ENCODE data around the gene C4orf50. TPM values are rescaled to one million over a fixed set of nuclear protein-coding genes. Genes with fewer than 3 reads are reported as not detected.

Gene C4orf50
- total RNA-seq: under 0.01 TPM in 2 replicates

DNA sequence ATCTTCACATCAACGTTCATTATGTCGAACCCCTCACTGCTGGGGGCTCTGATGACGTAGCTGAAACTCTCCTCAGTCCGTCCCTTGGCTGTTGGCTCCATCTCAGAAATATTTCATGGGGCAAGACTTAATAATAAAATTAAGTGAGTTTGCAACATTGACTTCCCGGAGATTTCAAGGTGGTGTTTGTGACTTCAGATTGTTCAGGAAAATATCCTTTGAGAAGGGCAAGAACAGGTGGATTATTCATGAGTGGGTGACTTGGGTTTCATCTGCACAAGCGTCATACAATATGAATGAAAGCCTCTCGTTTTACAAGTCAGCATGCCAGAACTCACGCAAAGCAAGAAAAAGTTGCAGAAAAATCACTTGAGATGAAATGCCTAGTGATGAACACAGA, at the start of gene C4orf50:
Gene C4orf50 (minus strand): TSS at position 101 of the 400 bp plus-strand sequence.
- no peak for DNase-seq (ENCODE audit: low read depth in 2 of 2)

DNA sequence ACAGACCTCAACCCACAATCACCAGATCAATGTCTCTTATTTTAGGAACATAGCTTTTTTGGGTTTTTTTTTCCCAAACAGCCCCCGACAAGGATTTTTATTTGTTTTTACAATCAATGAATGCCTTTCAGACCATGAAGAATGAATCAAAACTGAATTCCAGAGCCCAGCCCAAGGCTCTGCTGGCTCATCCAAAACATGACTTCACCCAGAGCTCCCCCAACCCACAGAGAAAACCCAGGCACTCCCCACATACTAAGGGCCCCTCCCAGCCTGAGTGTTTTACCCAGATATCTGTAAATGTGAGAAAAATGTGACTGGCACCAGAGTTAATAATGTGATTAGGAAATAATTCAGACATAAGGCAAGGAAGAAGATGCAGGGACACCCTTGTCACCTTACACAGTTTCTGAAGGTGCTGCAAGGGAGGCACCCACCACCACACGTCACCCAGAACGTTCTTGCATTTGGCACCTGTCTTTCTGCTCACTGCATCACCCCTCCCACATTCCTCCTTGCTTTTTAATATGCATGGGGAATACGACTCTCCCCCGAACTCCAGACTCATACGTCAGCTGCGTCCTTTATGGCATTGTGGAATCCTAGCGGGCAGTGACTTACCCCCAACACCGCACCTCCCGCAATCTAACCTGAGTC, 47.8 kb upstream of the C4orf50 start:
- no peak for DNase-seq (ENCODE audit: low read depth in 2 of 2)

DNA sequence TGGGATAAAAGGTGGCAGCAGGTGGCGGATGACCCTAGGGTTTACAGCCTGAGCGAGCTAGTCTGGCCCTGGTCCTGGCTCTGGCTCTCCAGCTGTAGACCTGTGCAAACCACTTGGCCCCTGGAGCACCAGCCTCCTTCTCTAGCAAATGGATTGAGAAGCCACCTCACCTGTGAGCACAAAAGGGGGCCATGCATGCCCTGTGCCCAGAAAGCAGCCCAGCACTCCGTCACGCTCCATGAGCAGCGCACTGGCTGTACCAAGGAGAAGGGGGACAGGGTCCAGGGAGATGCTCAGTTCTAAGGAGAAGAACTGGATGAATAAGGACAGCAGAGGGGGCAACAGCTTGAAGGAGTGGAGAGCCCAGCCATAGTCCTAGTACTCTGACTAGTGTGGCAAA, 46.9 kb upstream of the C4orf50 start:
- DNase-seq (ENCODE audit: low read depth in 2 of 2): no peak

DNA sequence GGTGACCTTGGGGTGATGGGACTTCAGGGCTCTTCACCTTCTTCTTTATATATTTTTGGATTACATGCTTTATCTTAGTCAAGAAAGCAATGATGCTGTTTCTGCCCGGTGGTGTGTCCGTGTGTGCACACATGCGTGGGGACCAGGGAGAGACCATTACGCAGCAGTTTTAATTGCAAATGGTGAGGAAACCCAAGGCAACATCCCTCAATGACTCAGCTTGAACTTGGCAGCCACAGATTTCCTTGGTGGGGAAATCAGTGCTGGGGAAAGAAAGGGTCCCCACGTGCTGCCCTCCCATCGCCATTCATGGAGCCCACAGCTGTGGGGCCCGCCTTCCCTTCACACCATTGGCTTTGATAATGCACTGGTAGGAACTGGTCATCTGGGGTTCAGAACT, 46.2 kb upstream of the C4orf50 start:
- no peak for DNase-seq (ENCODE audit: low read depth in 2 of 2)

DNA sequence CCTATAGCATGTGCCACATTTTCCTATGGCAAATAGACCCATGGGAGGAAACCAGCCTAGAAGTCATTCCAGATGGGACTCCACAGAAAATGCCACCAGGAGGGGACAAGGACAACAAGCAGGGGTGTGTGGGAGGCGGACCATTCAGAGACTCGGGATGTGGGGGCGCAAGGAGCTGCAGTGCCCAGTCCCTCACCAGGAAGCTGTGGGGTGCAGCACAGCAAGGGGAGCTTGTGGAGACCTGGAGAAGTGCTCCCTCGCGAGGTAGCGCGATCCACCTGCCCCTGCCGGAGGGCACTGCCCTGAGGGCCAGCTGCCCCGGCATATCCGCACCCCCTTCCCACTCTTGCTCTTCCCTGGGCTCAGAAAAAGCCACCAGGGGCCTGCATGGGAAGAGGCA, 45.5 kb upstream of the C4orf50 start:
- no peak for DNase-seq (ENCODE audit: low read depth in 2 of 2)

DNA sequence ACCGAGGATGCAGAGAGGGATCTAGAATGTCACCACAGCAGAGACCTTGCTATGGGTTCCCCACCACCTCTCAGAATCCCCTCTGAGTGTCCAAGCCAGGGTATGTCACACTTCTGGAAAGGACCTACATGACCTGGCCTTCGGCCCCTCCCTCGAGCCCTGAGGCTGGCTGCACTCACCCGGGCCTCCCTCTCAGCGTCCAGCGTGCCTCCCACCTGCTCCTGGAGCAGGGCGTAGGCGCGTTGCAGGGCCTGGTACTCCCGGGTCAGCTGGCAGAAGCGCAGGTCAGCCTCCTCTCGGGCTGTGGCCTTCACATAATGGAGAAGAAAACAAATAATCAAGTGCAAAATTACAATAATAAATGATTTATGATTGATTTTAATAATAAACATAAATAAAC, 43.9 kb upstream of the C4orf50 start:
- no peak for DNase-seq (ENCODE audit: low read depth in 2 of 2)

DNA sequence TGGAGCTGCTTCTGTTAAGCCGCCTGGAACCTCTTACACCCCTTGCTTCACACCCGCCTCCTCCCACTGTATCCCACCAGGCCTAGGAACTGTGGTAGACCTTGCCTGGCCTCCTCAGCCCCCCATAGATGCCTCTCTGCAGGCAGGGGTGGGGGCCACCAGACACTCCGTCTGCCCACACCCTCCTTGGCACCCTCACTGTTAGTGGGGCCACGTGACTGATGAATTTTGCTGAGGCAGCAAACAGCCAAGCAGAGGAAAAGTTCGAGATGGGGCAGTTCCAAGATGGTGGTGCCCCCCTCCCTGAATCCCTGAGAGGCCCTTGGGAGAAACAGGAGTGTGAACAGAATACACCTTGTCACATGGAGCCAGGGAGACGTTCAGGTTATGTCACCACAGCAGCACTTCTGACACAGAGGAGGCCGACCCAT, 41.2 kb upstream of the C4orf50 start:
- no peak for DNase-seq (ENCODE audit: low read depth in 2 of 2)

DNA sequence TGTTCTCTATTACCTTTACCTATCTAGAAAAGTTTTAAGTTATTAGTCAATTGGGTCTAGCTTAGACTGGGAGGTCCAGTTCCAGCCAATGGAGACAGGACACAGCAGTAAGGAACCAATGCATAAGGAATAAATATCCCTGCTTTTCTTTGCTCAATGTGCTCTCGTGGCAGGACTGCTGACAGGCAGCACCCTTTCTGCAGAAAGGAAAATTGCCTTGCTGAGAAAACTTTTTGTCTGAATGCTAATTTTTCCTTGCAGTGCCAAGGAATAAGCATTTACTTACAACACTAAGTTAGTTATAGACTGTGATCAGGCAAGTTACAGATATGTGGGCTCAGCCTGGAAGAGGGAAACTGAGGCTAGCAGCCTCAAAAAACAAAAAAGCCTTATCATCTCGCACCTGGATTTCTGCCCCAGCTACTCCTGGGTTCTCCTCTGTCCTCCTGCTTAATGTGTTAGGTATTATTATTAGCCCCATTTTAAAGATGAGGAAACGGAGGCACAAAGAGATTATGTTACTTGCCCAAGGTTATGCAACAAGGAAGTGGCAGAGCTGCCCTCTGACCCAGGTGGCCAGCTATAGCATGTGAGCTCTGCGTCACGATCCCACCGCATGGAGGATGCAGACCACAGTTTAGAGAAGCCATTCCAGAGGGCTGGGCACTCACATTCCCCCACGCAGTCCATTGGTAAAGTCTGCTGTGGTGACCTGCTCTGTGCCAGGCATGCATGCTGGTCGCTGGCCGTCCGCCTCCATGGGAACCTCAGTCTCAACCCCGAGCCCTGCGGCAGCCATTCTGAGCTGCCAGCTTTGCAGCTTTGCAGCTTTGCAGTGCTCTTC, 40.5 kb upstream of the C4orf50 start:
- DNase-seq (ENCODE audit: low read depth in 2 of 2): no peak

DNA sequence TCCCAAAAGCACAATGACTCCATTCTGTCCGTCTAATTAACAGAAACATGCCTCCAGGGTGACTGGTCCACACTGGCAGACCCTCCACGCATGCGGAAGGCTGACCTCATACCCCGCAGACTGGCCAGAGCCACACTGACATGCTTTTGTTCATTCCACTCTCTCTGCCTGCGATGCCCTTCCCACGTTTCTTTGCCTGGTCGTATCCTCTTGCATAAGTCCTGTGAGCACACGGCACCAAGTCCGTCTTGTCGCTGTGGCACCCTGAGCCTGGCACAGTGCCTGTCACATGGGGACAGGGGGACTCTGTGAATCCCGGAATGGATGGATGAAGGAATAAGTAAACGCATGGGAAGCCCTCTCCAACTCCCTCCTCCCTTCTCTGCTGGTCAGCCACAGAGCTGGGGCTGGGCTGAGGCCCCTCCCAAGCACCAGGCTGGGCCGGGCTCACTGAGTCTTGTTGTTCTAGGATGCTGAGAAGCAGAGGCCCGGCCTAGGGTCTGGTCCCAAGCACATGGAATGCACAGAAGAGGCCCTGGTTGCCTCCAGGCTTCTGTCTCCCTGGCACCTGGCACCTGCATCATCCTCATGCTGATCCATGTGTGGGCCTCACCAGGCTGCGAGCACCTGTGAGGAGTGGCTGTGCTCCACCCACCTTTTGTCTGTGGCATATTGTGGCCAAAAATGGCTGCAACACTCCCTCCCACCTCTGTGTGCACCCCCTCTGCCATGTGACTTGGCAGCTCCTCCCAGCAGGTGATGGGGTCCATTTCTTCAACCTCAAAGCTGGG, 38.9 kb upstream of the C4orf50 start:
- no peak for DNase-seq (ENCODE audit: low read depth in 2 of 2)

DNA sequence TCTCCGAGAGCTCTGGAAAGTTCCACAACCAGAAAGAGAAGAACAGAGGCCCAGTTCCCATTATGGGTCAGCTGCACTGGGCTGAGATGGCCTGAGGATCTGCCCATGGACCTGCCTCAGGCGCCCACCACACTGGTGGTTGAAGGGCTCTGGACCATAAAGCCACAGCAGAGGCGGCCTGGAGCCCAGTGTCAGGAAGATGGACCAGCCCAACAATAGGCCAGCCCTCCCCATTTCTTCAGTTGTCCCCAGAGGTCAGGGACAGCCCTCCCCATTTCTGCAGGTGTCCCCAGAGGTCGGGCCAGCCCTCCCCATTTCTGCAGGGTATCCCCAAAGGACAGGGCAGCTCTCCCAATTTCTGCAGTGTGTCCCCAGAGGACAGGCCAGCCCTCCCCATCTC, 37.2 kb upstream of the C4orf50 start:
- DNase-seq (ENCODE audit: low read depth in 2 of 2): no peak

DNA sequence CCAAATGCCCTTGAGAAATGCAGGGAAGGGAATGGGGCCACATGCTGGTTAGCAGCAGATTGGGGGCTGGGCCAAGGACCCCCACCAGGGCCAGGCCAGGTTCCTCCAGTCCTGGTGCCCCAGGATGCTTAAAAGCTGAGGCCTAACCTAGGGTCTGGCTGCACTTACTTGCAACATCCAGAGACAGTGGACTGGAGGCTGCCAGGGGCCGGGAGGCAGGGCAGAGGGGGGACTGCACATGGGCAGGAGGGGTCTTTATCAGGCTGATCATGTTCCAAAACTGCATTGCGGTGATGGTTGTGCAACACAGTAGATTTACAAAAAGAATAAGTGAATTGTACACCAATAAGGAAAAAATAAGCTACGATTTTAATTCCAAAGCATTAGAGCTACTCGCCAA, 36.8 kb upstream of the C4orf50 start:
- DNase-seq (ENCODE audit: low read depth in 2 of 2): no peak

DNA sequence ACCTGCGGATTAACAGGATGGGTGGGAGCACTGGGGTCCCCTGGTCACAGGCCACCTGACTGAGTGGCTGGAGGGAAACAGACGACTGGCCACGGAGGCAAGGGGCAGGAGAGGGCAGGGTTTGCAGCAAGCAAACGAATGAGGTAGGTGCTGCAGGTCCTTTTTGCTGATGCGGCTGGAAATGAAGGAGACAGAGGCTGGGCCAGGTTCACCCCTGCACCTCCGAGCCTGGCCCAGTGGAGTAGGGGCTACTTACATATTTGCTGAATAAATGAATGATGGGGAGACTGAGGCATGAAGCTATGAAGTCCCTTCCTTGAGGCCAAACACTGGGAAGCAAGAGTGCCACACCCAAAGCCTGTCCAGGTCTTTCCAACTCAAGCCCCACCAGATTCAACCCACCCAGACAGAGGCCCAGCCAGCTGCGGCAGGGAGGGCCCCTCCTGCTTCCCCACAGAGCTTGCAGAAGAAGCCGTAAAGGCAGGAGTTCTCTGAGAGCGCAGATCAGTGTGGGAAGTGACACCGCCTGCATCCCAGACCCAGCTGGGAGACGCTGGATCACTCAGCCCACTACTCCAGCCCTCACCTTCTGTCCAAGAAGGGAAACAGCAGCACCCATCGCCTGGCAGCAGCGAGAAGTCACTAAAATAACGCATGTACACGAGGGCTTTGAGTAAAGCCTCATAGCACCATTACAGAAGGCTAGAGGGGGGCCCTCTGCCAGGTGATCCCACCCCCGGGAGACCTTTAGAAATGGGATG, 36.1 kb upstream of the C4orf50 start:
- no peak for DNase-seq (ENCODE audit: low read depth in 2 of 2)

DNA sequence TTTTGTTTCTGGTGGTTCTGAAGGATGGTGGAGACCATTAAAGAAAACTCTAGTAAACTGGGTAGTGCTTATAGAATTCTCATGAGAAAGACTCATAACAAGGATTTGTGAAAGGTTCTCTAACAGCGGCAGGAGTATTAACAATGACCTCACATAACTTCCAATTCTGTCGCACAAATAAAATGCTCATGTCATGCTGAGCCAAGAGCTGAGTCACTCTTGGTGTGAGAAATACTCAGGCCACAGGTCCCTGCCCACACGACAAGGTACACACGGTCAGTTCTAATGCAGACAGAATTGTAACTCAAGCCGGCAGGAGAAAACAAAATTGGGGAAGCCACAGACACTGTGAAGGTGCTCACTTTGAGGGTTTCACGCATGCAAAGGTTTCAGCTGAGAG, 34.4 kb upstream of the C4orf50 start:
- DNase-seq (ENCODE audit: low read depth in 2 of 2): no peak

DNA sequence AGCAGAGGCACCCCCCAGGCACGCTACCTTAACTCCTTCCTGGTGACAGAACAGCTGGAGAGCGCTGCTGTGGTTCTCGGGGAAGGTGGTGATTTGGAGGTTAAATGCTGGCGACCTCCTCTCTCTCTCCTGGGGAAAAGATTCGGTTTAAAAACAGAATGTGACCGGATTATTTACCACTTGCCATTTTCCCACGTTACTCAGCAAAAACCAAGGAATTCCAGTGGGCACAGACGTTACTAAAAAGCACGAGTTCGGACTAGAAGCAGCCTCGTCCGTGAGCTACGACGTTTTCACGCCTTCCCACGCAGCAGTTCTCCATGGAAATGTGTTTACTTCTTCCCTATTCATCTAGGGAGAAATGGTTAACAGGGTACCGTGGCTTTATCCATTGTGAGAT, 32.3 kb upstream of the C4orf50 start:
- no peak for DNase-seq (ENCODE audit: low read depth in 2 of 2)

DNA sequence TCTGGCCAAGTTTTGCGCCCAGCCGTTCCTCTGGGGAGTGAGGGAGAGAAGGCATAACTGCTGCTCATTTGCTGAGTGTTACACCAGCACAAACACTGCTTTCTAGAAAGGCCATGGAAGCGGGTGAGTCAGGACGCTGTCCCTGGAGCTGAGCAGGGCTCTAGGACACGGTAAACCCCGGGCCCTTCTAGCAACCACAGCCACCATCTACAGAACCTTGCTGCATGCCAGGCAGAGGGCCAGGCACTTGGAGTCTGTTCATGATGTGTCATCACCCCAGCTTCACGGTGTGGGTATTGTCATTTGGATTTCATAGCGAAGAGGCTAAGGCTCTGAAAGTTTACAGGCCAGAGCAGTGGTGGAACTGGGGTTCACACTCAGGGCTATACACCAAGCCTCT, 31.8 kb upstream of the C4orf50 start:
- no peak for DNase-seq (ENCODE audit: low read depth in 2 of 2)

DNA sequence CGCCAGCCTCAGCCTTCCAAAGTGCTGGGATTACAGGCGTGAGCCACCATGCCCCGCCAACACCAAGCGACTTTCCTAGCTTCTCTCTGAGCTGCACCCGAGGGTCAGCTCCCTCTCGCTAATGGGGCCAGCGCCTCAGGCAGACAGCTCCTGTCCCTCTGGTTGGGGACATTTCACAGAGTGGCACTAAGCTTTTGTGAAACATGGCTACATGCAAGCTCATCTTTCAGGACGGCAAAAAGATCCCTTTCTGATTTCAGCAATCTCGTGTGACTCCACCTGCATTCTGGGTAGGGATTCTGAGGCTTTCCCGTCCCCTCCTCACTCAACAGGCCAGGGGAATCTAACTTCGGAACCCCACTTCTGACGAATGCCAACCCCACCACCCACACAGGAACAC, 31.0 kb upstream of the C4orf50 start:
- no peak for DNase-seq (ENCODE audit: low read depth in 2 of 2)

DNA sequence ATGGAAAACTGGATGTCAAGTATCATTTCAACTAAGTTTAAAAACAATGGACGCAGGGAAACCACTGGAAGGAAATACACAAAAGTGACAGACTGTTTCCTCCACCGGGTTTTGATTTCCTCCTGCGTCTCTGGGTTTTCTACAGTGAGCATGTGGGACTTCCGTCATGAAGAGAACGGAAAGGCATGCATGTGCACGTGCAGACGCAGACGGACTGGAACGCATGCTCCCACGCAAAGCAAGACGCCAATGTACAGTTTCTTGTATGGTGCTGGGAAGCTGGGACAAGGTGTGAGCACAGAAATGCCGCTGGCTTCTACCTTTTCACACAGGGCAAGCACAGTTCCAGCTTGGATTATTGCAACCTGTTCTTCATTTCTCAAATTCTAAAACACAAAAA, 30.3 kb upstream of the C4orf50 start:
- peak in 1 of 2 donors; percentile 20 for DNase-seq (ENCODE audit: low read depth in 2 of 2)

DNA sequence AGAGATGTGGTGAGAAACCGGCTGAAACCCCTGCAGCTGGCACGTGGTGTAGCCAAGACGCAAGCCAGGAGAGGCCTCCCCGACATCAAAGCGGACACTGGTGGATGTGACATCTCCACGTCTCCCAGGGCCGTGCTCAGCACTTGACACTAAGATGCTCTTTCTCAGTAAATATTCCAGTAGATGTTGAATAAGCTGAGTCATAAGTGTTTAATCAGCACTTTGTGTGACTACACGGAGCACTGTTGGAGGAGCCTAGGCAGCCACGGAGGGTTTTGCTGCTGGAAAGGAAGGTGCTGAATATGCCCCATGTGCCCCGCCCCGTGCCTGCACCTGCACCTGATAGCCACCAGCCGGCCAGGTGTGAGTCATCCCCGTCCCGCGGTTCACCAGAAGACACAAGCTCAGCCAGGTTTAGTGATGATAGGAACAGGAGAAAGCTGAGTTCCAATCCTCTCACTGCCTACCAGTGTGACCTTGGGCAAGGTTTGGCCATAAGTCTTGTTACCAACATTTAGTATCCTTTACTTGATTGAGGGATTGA, 29.0 kb upstream of the C4orf50 start:
- DNase-seq (ENCODE audit: low read depth in 2 of 2): no peak

DNA sequence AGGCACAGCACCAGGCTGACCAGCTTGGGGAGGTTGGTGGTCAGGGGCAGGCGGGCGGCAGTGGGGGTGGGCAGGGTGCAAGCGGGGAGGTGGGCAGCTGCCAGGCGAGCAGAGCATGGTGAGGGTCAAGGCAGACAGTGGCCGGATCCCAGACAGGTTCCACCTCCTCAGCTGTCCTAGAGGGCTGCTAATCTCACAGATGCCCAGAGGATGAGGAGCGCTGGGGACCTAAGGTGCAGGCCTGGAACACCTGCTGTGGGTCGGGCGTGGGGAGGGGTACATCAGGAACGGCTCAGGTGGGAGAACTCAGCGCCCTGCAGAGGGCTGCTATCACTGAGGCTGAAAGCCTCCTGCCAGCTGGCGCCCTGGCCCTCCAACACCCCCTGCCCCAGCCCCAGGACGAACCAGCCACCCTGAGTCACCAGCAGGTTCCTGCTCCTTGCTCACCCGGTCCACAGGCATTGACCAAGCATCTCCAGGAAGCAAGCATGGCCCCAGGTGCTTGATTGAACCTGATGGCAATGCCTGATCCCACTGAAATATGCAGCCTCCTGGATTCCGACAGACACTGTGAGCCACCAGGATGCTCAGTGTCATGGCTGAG, 28.4 kb upstream of the C4orf50 start:
- DNase-seq (ENCODE audit: low read depth in 2 of 2): no peak

DNA sequence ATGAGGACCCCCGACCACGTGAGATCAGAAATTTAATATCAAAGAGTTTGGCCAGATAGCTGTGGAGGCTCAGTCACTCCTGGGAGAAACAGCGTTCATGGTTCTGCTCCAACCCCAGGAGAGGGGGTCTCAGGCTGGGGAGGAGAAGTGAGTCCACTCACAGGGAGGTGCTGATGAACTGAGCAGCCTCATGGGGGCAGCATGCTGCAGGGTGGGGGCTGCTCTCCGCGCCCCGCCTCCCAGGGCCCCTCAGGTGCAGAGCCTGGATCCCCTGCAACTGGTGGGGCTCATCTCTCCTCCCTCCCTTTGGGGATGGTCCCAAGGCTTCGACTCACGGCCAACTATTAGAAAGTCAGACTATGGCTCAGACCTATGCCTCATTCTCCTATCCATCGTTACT, 26.6 kb upstream of the C4orf50 start:
- no peak for DNase-seq (ENCODE audit: low read depth in 2 of 2)

DNA sequence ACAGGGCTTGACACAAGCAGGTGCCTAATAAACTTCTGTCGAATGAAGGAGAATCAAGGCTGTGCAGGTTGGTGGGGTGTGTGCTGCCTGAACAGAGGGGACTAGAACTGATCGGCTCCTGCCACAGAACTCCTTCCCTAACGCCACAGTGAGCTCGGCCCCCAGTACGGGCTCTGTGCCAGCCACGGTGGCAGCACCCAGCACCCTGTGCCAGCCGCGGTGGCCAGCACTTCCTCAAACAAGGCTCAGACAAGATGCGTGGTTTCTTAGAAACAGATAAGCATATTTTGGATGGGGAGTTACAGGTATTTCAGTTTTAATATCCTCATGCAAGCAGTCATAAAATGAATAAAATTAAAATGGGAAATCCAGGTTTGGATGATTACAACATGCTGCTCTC, 26.0 kb upstream of the C4orf50 start:
- no peak for DNase-seq (ENCODE audit: low read depth in 2 of 2)
